Calu3 (cell line): ENCODE results near the gene PROSER3. TPM values are rescaled to one million over a fixed set of nuclear protein-coding genes. Genes with fewer than 3 reads are reported as not detected.

ENCODE experiments used
- BruUV-seq: library from RNA; stranded (reverse); fragments of 400-500 nt; replicated peaks from 2 replicates; lab custom pipeline; 2021; lab: Mats Ljungman, UMichigan
- CTCF ChIA-PET: fragments of 300-600 bp; sonication (Branson Sonifier 250); formaldehyde crosslinking; loops from one replicate; lab custom pipeline; 2022; ENCODE audit warnings: antibody characterized with exemption; lab: Charles Lee
- DNase-seq: peaks from one replicate; pipeline ENCODE4 v3.0.0; 2022
- H3K27ac Mint-ChIP-seq: one replicate; pipeline ENCODE4 v1.8.0; 2022; ENCODE audit warnings: mixed read lengths; ENCODE audit not compliant: unreplicated experiment
- H3K27me3 Mint-ChIP-seq: one replicate; pipeline ENCODE4 v1.8.0; 2022; ENCODE audit warnings: mixed read lengths; ENCODE audit not compliant: unreplicated experiment
- H3K36me3 Mint-ChIP-seq: one replicate; pipeline ENCODE4 v1.8.0; 2022; ENCODE audit warnings: mild to moderate bottlenecking, moderate library complexity, mixed read lengths; ENCODE audit not compliant: insufficient read depth, unreplicated experiment
- H3K4me1 Mint-ChIP-seq: one replicate; pipeline ENCODE4 v1.8.0; 2022; ENCODE audit warnings: mild to moderate bottlenecking, low read depth, mixed read lengths; ENCODE audit not compliant: unreplicated experiment
- H3K4me3 Mint-ChIP-seq: one replicate; pipeline ENCODE4 v1.8.0; 2022; ENCODE audit warnings: mild to moderate bottlenecking, low read depth, moderate library complexity, mixed read lengths; ENCODE audit not compliant: unreplicated experiment
- H3K9me3 Mint-ChIP-seq: one replicate; pipeline ENCODE4 v1.8.0; 2022; ENCODE audit warnings: low read depth, mixed read lengths; ENCODE audit not compliant: unreplicated experiment
- CTCF ChIP-seq: fragments of 200-600 bp; IDR thresholded peaks from one replicate; pipeline ENCODE4 v1.8.0; 2022; ENCODE audit warnings: antibody characterized with exemption; ENCODE audit not compliant: unreplicated experiment
- intact Hi-C: fragments of 100-400 bp; cut with micrococcal nuclease; formaldehyde crosslinking; loops from one replicate; pipeline ENCODE4 v1.10.0; 2022; ENCODE audit not compliant: unreplicated experiment
- total RNA-seq: library from RNA; stranded (reverse); gene quantifications from 2 replicates; pipeline ENCODE4 v1.2.3, GENCODE V29; 2022

Gene PROSER3
- total RNA-seq, 1 experiment from 2014 or later: 70.7 TPM

- no peak for DNase-seq
- intact Hi-C loops: no loop called here
- no peak overlapping the region for H3K4me3 Mint-ChIP-seq
- H3K36me3 Mint-ChIP-seq: no peaks in the 10 kb centered on the region
- no peaks in the 10 kb centered on the region for H3K27me3 Mint-ChIP-seq
- H3K9me3 Mint-ChIP-seq: no peaks in the 10 kb centered on the region
- no peak overlapping the region for H3K27ac Mint-ChIP-seq
- H3K4me1 Mint-ChIP-seq: peaks cover 8% of the 10 kb centered on the region
- no TSS peak for BruUV-seq
- CTCF ChIA-PET: interaction anchor here (0.7 kb wide), 2 partner anchors 66 to 1760 kb away, joined by 3 to 7 read pairs; no protein-coding TSS in a partner anchor
- TF ChIP-seq CTCF: no peak
These were observed 29.3 kb downstream of the PROSER3 start for GRCh38 chr19:35787227-35787799.

- no peak for TF ChIP-seq CTCF
- H3K36me3 Mint-ChIP-seq: no peaks in the 10 kb centered on the region
- no peaks in the 10 kb centered on the region for H3K27me3 Mint-ChIP-seq
- no peak overlapping the region for H3K4me3 Mint-ChIP-seq
- peaks cover 4% of the 10 kb centered on the region for H3K4me1 Mint-ChIP-seq
- H3K9me3 Mint-ChIP-seq: no peaks in the 10 kb centered on the region
- no peak for DNase-seq
- no TSS peak for BruUV-seq
- CTCF ChIA-PET: no interaction called here
- no peak overlapping the region for H3K27ac Mint-ChIP-seq
- intact Hi-C loops: no loop called here
These were observed 30.4 kb downstream of the PROSER3 start for GRCh38 chr19:35788205-35788960.

GRCh38 chr19:35789195-35789977 lies 31.4 kb downstream of the PROSER3 start:
- no TSS peak for BruUV-seq

More at GRCh38 chr19:35789195-35789977, 31.4 kb downstream of the PROSER3 start:
- no peaks in the 10 kb centered on the region for H3K9me3 Mint-ChIP-seq
- no peak for DNase-seq
- TF ChIP-seq CTCF: no peak
- no peaks in the 10 kb centered on the region for H3K36me3 Mint-ChIP-seq
- no peaks in the 10 kb centered on the region for H3K27me3 Mint-ChIP-seq
- no peak overlapping the region for H3K4me3 Mint-ChIP-seq
- intact Hi-C loops: no loop called here
- no peak overlapping the region for H3K27ac Mint-ChIP-seq
- H3K4me1 Mint-ChIP-seq: peaks cover 8% of the 10 kb centered on the region
- CTCF ChIA-PET: interaction anchor here (0.6 to 1.1 kb wide), 2 partner anchors 30 to 137 kb away, joined by 4 to 9 read pairs; no protein-coding TSS in a partner anchor
